Endothelial cell of umbilical vein (primary cell): ENCODE data around the gene E2F2. TPM values are rescaled to one million over a fixed set of nuclear protein-coding genes. Genes with fewer than 3 reads are reported as not detected.

Experiments
- BruUV-seq: library from RNA; stranded (reverse); fragments of 400-500 nt; replicated peaks from 2 replicates; lab custom pipeline; 2021; lab: Mats Ljungman, UMichigan
- CTCF ChIA-PET: fragments of 300-600, 350-600 bp; sonication (Branson Sonifier 250); formaldehyde crosslinking; loops from one replicate; lab custom pipeline; 2021; ENCODE audit warnings: antibody characterized with exemption, inconsistent platforms; lab: Charles Lee
- POLR2A ChIA-PET: fragments of 300-600, 350-600 bp; sonication (Branson Sonifier 250); formaldehyde crosslinking; loops from one replicate; lab custom pipeline; 2021; ENCODE audit warnings: antibody characterized with exemption, inconsistent platforms; lab: Charles Lee
- DNase-seq: peaks from one replicate; pipeline ENCODE4 v3.0.0-alpha.2; 2011; ENCODE audit warnings: low read depth, low spot score
- FAIRE-seq: peaks from 2 replicates; lab custom pipeline; 2011; peaks lifted over from hg19 to GRCh38; lab: Jason Lieb, UNC
- H2AFZ ChIP-seq: 2 replicates; pipeline ENCODE4 v1.6.0; 2012; ENCODE audit warnings: low read depth, low read length, control low read depth, inconsistent platforms
- H3K27ac ChIP-seq: 2 replicates; pipeline ENCODE4 v1.5.1; 2011; ENCODE audit warnings: low read depth, mild to moderate bottlenecking, control low read depth, low read length, moderate library complexity; ENCODE audit not compliant: insufficient read depth
- H3K27me3 ChIP-seq, 2 experiments: 2 replicates each; pipeline versions ENCODE4 v1.6.0 to v1.6.1; 2011; ENCODE audit warnings: low read length in 2 of 2, mixed read lengths in 1 of 2; ENCODE audit not compliant: control insufficient read depth in 2 of 2, insufficient read depth in 2 of 2
- H3K36me3 ChIP-seq, 2 experiments: 2 replicates in 1 of 2; 3 replicates in 1 of 2; pipeline ENCODE4 v1.5.1; 2011; ENCODE audit warnings: low read length in 2 of 2, mild to moderate bottlenecking in 1 of 2, moderate library complexity in 1 of 2; ENCODE audit not compliant: control insufficient read depth in 2 of 2, insufficient read depth in 2 of 2; ENCODE audit errors: extremely low read depth in 1 of 2
- H3K4me1 ChIP-seq: 3 replicates; pipeline ENCODE4 v1.5.1; 2011; ENCODE audit warnings: mild to moderate bottlenecking, low read length; ENCODE audit not compliant: control insufficient read depth, insufficient read depth; ENCODE audit errors: extremely low read depth
- H3K4me2 ChIP-seq: 2 replicates; pipeline ENCODE4 v1.6.1; 2011; ENCODE audit warnings: low read length, control low read depth, mixed read lengths; ENCODE audit not compliant: insufficient read depth
- H3K4me3 ChIP-seq, 3 experiments: fragments of 200-600 bp in 1 of 3; sonication (generic), shearing (Covaris generic) in 1 of 3; replicated peaks in 1 of 3; 2 replicates each; pipeline ENCODE4 v1.5.1; 2011 to 2016; ENCODE audit warnings: control low read depth in 3 of 3, low read length in 3 of 3, mild to moderate bottlenecking in 2 of 3, inconsistent platforms in 1 of 3, low read depth in 1 of 3, moderate library complexity in 1 of 3; ENCODE audit not compliant: insufficient read depth in 1 of 3
- H3K79me2 ChIP-seq: 2 replicates; pipeline ENCODE4 v1.6.0; 2012; ENCODE audit warnings: low read length, inconsistent platforms; ENCODE audit not compliant: control insufficient read depth, insufficient read depth
- H3K9ac ChIP-seq: replicated peaks from 2 replicates; pipeline ENCODE3; 2011; ENCODE audit warnings: low read length, control low read depth; ENCODE audit not compliant: insufficient read depth; ENCODE audit errors: extremely low read depth
- H3K9me1 ChIP-seq: replicated peaks from 3 replicates; pipeline ENCODE4 v1.6.0; 2011; ENCODE audit warnings: mild to moderate bottlenecking, low read length; ENCODE audit not compliant: control insufficient read depth, insufficient read depth; ENCODE audit errors: extremely low read depth
- H3K9me3 ChIP-seq: replicated peaks from 2 replicates; pipeline ENCODE4 v1.5.1; 2012; ENCODE audit warnings: low read length, inconsistent platforms; ENCODE audit not compliant: control insufficient read depth, insufficient read depth
- H4K20me1 ChIP-seq: replicated peaks from 2 replicates; pipeline ENCODE3; 2011; ENCODE audit warnings: mild to moderate bottlenecking, low read length; ENCODE audit not compliant: control insufficient read depth, insufficient read depth; ENCODE audit errors: extremely low read depth
- EZH2 ChIP-seq: IDR thresholded peaks from 2 replicates; pipeline ENCODE4 v1.6.1; 2012; ENCODE audit warnings: borderline replicate concordance, low read depth, mild to moderate bottlenecking, moderate library complexity, low read length, inconsistent platforms; ENCODE audit not compliant: severe bottlenecking
- FOS ChIP-seq: IDR thresholded peaks from 2 replicates; pipeline ENCODE4 v1.6.1; 2011; ENCODE audit warnings: mild to moderate bottlenecking, low read length, moderate library complexity, borderline replicate concordance; ENCODE audit not compliant: insufficient read depth
- GATA2 ChIP-seq: IDR thresholded peaks from 2 replicates; pipeline ENCODE4 v1.7.0; 2011; ENCODE audit warnings: low read depth, mild to moderate bottlenecking, moderate library complexity, mixed read lengths, low read length; ENCODE audit not compliant: insufficient read length, insufficient read depth
- JUN ChIP-seq: IDR thresholded peaks from 2 replicates; pipeline ENCODE4 v1.6.1; 2011; ENCODE audit warnings: borderline replicate concordance, low read depth; ENCODE audit not compliant: insufficient read length, insufficient read depth
- MYC ChIP-seq: IDR thresholded peaks from one replicate; pipeline ENCODE4 v1.6.1; 2011; ENCODE audit warnings: mild to moderate bottlenecking, low read depth, low read length
- POLR2A ChIP-seq: IDR thresholded peaks from 2 replicates; pipeline ENCODE4 v1.6.1; 2012; ENCODE audit warnings: low read depth, mild to moderate bottlenecking, control low read depth, low read length
- POLR2AphosphoS5 ChIP-seq: IDR thresholded peaks from 2 replicates; pipeline ENCODE4 v1.6.1; 2012; ENCODE audit warnings: low read depth, mild to moderate bottlenecking, control low read depth, low read length, moderate library complexity; ENCODE audit not compliant: insufficient read depth
- dilution Hi-C: fragments of 300-500 bp; cut with MboI; formaldehyde crosslinking; loops from one replicate; pipeline ENCODE4 v1.15.0; 2019; ENCODE audit warnings: low sequenced_read_pairs; ENCODE audit not compliant: extremely low pct_ligation_motif_present
- intact Hi-C: fragments of 100-400 bp; cut with micrococcal nuclease; formaldehyde crosslinking; loops from one replicate; pipeline ENCODE4 v1.10.0; 2022
- polyA plus RNA-seq, 4 experiments: library from polyadenylated mRNA; depleted of rRNA in 3 of 4; stranded (reverse) in 3 of 4; unstranded in 1 of 4; fragments of >200 nt; gene quantifications; 2 replicates each; pipeline versions ENCODE4 v1.2.1 to v1.2.3, GENCODE V29; 2011 to 2012; ENCODE audit warnings: missing spikeins in 1 of 4
- total RNA-seq: library from RNA; stranded (reverse); gene quantifications from 2 replicates; pipeline ENCODE4 v1.2.3, GENCODE V29; 2021
- TF ChIP-seq, protein P1 (sequence below): IDR thresholded peaks from 2 replicates; pipeline ENCODE4 v1.6.1; 2011; ENCODE audit not compliant: insufficient read depth, insufficient read length
- TF ChIP-seq, protein P2 (sequence below), 2 donors: IDR thresholded peaks; 1 replicate in 1 of 2; 2 replicates in 1 of 2; pipeline ENCODE4 v1.5.1; 2011; ENCODE audit warnings: low read length in 2 of 2, mild to moderate bottlenecking in 2 of 2, moderate library complexity in 2 of 2, control low read depth in 1 of 2, inconsistent platforms in 1 of 2, low read depth in 1 of 2; ENCODE audit not compliant: insufficient read depth in 1 of 2; ENCODE audit errors: extremely low read depth in 1 of 2

E2F2 gene
- total and polyA plus RNA-seq, 2 donors (not counting 3 experiments of a cell fraction or from before 2014, with no cell fraction given), result 1.1 to 5.6 TPM

- H3K4me1 ChIP-seq, result peaks cover 33% of the 10 kb centered on the region
- H3K79me2 ChIP-seq, result peaks cover 12% of the 10 kb centered on the region
- no peaks in the 10 kb centered on the region for H3K27me3 ChIP-seq
- no peak overlapping the region for H3K27ac ChIP-seq
- H2AFZ ChIP-seq, result no peak overlapping the region
- no peaks in the 10 kb centered on the region for H3K9me3 ChIP-seq
- no peak for TF ChIP-seq POLR2A
- TF ChIP-seq JUN, result no peak
- TF ChIP-seq, protein P1, sequence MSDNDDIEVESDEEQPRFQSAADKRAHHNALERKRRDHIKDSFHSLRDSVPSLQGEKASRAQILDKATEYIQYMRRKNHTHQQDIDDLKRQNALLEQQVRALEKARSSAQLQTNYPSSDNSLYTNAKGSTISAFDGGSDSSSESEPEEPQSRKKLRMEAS, result no peak
- TF ChIP-seq, protein P2, sequence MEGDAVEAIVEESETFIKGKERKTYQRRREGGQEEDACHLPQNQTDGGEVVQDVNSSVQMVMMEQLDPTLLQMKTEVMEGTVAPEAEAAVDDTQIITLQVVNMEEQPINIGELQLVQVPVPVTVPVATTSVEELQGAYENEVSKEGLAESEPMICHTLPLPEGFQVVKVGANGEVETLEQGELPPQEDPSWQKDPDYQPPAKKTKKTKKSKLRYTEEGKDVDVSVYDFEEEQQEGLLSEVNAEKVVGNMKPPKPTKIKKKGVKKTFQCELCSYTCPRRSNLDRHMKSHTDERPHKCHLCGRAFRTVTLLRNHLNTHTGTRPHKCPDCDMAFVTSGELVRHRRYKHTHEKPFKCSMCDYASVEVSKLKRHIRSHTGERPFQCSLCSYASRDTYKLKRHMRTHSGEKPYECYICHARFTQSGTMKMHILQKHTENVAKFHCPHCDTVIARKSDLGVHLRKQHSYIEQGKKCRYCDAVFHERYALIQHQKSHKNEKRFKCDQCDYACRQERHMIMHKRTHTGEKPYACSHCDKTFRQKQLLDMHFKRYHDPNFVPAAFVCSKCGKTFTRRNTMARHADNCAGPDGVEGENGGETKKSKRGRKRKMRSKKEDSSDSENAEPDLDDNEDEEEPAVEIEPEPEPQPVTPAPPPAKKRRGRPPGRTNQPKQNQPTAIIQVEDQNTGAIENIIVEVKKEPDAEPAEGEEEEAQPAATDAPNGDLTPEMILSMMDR (IDR thresholded peaks at IDR 0.05; ENCODE audit: extremely low read depth in 1 of 2, insufficient read depth in 1 of 2, low read depth in 1 of 2, low read length in 2 of 2), result no peak
- TF ChIP-seq MYC, result no peak
- TF ChIP-seq POLR2AphosphoS5, result no peak
- no peak for TF ChIP-seq GATA2
- TF ChIP-seq FOS, result no peak
- no peak for TF ChIP-seq EZH2
- H3K9ac ChIP-seq, result no peak overlapping the region
- BruUV-seq, result no TSS peak
- H3K36me3 ChIP-seq, result no peaks in the 10 kb centered on the region
- intact Hi-C loops (no loop called here), dilution Hi-C loops (no loop called here)
- no peak overlapping the region for H3K4me2 ChIP-seq
- POLR2A ChIA-PET, result no interaction called here
- CTCF ChIA-PET, result interaction anchor here (2.4 to 16.6 kb wide), 2 partner anchors 13 to 27 kb away, joined by 19 to 192 read pairs; no protein-coding TSS in a partner anchor
- no peaks in the 10 kb centered on the region for H3K9me1 ChIP-seq
- no peak overlapping the region for H3K4me3 ChIP-seq
- H4K20me1 ChIP-seq, result no peaks in the 10 kb centered on the region
- FAIRE-seq (no peak), DNase-seq (no peak)
These were observed 4.5 kb downstream of the E2F2 start for GRCh38 chr1:23526329-23527041.
